ENCODE measurements around the gene DDX51. TPM values are rescaled to one million over a fixed set of nuclear protein-coding genes. Genes with fewer than 3 reads are reported as not detected.

The DDX51 gene
- total RNA-seq, 1 donor from 2014 or later: 9.9 TPM

- no peak for DNase-seq (ENCODE audit: extremely low read depth, low read depth, low spot score)
These were observed 36.8 kb upstream of the DDX51 start for GRCh38 chr12:132180648-132181546.

DNA sequence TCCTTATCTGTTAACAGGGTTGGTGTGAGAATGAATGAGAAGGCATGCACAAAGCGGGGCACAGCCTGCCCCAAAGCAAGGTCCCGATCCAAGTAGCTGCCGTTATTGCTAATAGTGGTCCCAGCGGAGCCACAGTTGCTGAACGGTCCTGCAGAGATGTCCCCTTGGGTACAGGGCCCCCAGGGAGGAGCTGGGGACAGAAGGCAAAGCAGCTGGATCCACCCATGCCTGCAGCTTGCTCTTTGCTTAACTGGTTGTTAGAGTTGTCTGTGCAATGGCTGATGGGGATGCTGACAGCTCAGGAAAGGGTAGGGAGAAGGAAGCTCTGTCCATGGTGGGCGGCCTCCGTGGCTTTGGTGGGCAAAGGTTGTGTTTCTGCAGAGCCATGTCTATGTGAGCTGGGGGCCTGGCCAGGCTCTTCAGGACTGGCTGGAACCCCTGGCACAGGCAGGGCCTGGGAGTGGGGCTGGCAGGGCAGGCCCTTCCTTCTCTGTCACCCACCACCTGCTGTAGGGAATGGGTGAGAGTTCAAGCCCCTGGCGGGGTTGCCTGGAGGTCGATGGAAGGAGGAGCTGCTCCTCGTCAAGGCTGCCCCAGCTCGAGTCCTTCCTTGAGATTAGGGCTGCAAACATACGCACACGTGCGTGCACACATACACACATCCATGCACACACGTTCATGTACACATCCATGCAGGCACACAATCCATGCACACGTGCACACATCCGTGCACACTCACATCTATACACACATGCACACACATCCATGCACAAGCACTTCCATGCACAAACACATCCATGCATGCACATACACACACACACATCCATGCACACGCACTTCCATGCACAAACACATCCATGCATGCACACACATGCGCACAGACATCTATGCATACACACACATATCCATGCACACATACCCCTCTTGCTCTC, 35.6 kb upstream of the DDX51 start:
- no peak for DNase-seq (ENCODE audit: extremely low read depth, low read depth, low spot score)

- DNase-seq (ENCODE audit: extremely low read depth, low read depth, low spot score): no peak
These were observed 34.8 kb upstream of the DDX51 start for GRCh38 chr12:132178801-132179401.

GRCh38 chr12:132178316-132178715, 34.2 kb upstream of the DDX51 start:
- no peak for DNase-seq (ENCODE audit: extremely low read depth, low read depth, low spot score)

DNA sequence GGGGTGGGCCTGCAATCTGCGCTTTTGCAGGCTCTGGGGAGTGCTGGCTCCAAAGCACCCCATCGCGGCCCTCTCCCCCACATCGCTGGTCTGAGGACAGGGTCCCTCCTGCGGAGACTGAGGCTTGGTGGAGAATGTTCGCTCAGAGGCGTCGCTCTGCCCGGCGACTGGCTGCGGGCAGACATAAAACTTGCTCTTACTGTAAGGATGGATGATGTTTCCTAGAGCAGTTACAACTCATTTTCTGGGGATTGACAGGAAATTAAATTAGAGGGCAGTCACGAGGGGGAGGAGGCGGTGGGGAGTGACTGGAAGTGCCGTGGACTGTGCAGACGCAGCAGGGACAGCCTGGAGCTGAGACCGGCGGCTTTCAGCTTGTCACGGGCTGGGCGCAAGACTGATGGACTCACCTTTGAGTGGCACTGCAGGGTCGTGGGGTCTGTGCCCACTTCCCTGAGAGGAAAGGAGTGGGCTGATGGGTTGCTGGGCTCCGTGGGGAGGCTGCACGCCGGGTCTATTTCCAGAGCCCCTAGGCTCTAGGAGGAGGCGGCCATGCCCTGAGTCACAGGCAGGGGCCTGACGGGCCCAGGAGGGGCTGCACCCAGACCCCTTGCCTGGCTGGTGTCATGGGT, 32.9 kb upstream of the DDX51 start:
- DNase-seq (ENCODE audit: extremely low read depth, low read depth, low spot score): no peak

- no peak for DNase-seq (ENCODE audit: extremely low read depth, low read depth, low spot score)
These were observed 32.3 kb upstream of the DDX51 start for GRCh38 chr12:132176385-132176919.

- DNase-seq (ENCODE audit: extremely low read depth, low read depth, low spot score): no peak
These were observed 31.6 kb upstream of the DDX51 start for GRCh38 chr12:132175496-132176384.

DNA sequence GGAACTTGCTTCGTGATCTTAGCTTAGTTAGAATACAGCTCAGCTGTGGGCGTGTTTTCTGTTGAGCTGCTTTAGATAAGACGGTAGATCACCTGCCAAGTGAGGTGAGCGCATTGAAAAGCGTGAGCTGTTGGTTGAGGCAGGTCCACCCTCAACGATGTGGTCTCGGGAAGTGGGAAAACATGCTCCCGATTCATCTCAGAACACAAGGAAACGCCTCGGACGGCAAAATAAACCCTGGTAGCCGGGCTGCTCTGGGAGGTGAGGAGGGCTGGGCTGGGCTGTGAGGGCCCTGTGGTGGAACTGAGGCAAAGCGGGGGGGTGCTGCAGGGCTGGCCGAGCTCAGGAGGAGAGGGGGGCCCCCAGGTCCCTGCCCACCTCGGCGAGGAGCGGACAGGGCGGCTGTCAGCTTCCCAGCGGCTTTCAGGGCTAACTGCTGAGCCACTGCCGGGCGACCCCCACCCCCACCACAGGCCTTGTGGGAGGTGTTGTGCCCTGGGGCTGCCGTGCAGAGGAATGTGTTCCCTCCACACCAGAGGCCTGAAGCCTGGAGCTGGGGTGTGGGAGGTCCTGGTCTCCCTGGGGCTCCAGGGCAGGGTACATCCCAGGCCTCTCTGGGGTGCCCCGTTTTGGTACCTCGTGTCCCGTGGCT, 30.8 kb upstream of the DDX51 start:
- DNase-seq (ENCODE audit: extremely low read depth, low read depth, low spot score): no peak

GRCh38 chr12:132174015-132174838, 30.1 kb upstream of the DDX51 start:
- DNase-seq (ENCODE audit: extremely low read depth, low read depth, low spot score): no peak

GRCh38 chr12:132173135-132174014, 29.3 kb upstream of the DDX51 start:
- no peak for DNase-seq (ENCODE audit: extremely low read depth, low read depth, low spot score)

- no peak for DNase-seq (ENCODE audit: extremely low read depth, low read depth, low spot score)
These were observed 28.5 kb upstream of the DDX51 start for GRCh38 chr12:132172619-132173018.

DNA sequence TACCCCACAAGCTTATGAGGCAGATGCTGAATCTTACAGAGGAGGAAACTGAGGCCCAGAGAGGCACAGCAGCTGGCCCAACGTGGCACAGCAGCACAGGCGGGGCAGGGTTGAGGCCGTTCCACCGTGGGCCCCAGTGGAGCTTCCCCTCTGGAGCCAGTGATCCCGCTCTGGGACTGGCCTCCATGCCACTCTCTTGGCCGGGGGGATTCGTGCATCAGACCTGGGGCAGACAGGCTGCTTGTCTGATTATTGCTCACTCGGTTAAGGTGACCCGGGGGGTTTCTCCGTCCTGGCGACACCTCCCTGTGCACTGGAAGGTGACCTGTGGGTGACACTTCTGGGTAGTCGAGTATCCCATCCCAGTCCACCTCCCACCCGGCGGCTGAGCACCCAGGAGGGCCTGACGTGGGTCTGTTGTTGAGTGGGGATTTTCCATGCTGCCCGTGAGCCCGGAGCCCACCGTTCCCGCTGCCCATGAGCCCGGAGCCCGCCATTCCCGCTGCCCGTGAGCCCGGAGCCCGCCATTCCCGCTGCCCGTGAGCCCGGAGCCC, 27.9 kb upstream of the DDX51 start:
- DNase-seq (ENCODE audit: extremely low read depth, low read depth, low spot score): no peak

GRCh38 chr12:132171293-132171967, 27.3 kb upstream of the DDX51 start:
- no peak for DNase-seq (ENCODE audit: extremely low read depth, low read depth, low spot score)

GRCh38 chr12:132170637-132171292, 26.6 kb upstream of the DDX51 start:
- no peak for DNase-seq (ENCODE audit: extremely low read depth, low read depth, low spot score)

GRCh38 chr12:132170094-132170636, 26.0 kb upstream of the DDX51 start:
- peak; percentile 47 for DNase-seq (ENCODE audit: extremely low read depth, low read depth, low spot score)

All from glomerular endothelial cell (primary cell).